Hepatocyte (in vitro differentiated cells): ENCODE data around the gene MYO1B. TPM values are rescaled to one million over a fixed set of nuclear protein-coding genes. Genes with fewer than 3 reads are reported as not detected.

Experiments used
- DNase-seq: peaks from one replicate; pipeline ENCODE4 v3.0.0-alpha.2; 2016; ENCODE audit warnings: low spot score
- H2AFZ ChIP-seq: fragments of 200-600 bp; sonication (generic); 2 replicates; pipeline ENCODE4 v1.6.0; 2016; ENCODE audit warnings: antibody characterized with exemption, mild to moderate bottlenecking
- H3K27ac ChIP-seq: fragments of 200-600 bp; sonication (generic); 2 replicates; pipeline ENCODE4 v1.5.1; 2016; ENCODE audit warnings: mild to moderate bottlenecking
- H3K27me3 ChIP-seq: fragments of 200-600 bp; sonication (generic); 2 replicates; pipeline ENCODE4 v1.6.1; 2016
- H3K36me3 ChIP-seq: fragments of 200-600 bp; sonication (generic); replicated peaks from 2 replicates; pipeline ENCODE4 v1.5.1; 2016; ENCODE audit warnings: low read depth; ENCODE audit not compliant: insufficient read depth
- H3K4me1 ChIP-seq: fragments of 200-600 bp; sonication (generic); 2 replicates; pipeline ENCODE4 v1.5.1; 2016; ENCODE audit warnings: mild to moderate bottlenecking, moderate library complexity; ENCODE audit not compliant: insufficient read depth
- H3K4me2 ChIP-seq: fragments of 200-600 bp; sonication (generic); 2 replicates; pipeline ENCODE4 v1.6.0; 2016
- H3K4me3 ChIP-seq: fragments of 200-600 bp; sonication (generic); 2 replicates; pipeline ENCODE4 v1.5.1; 2016; ENCODE audit warnings: mild to moderate bottlenecking
- H3K79me2 ChIP-seq: fragments of 200-600 bp; sonication (generic); 2 replicates; pipeline ENCODE4 v1.6.0; 2017; ENCODE audit warnings: mild to moderate bottlenecking
- H3K9me2 ChIP-seq: fragments of 200-600 bp; sonication (generic); replicated peaks from 2 replicates; pipeline ENCODE4 v1.6.0; 2017; ENCODE audit warnings: mild to moderate bottlenecking; ENCODE audit not compliant: insufficient read depth
- H3K9me3 ChIP-seq: fragments of 200-600 bp; sonication (generic); 2 replicates; pipeline ENCODE4 v1.5.1; 2016; ENCODE audit warnings: low read depth, mild to moderate bottlenecking
- H4K20me1 ChIP-seq: fragments of 200-600 bp; sonication (generic); 2 replicates; pipeline ENCODE4 v1.6.0; 2016; ENCODE audit warnings: mild to moderate bottlenecking; ENCODE audit not compliant: insufficient read depth, poor library complexity, severe bottlenecking
- CTCF ChIP-seq: fragments of 200-600 bp; sonication (generic); IDR thresholded peaks from 2 replicates; pipeline ENCODE4 v1.5.1; 2016; ENCODE audit warnings: antibody characterized with exemption, mild to moderate bottlenecking; ENCODE audit not compliant: poor library complexity
- EZH2 ChIP-seq: fragments of 200-600 bp; sonication (generic); IDR thresholded peaks from 2 replicates; pipeline ENCODE4 v1.6.1; 2016; ENCODE audit warnings: antibody characterized with exemption, mild to moderate bottlenecking, borderline replicate concordance
- EZH2phosphoT487 ChIP-seq: fragments of 200-600 bp; sonication (generic); IDR thresholded peaks from one replicate; pipeline ENCODE4 v1.6.1; 2018; ENCODE audit warnings: antibody characterized with exemption, mild to moderate bottlenecking, low read depth, moderate library complexity; ENCODE audit not compliant: unreplicated experiment, severe bottlenecking
- WGBS: methylation state at CpG from one replicate; pipeline ENCODE4 v1.1.6; 2016; ENCODE audit warnings: low lambda C conversion rate; ENCODE audit errors: missing lambda C conversion rate; 5-methylcytosine and 5-hydroxymethylcytosine counted together
- polyA plus RNA-seq: library from polyadenylated mRNA; unstranded; fragments of >200 nt; fragmentation: Nextera tagmentation; extraction: Ambion mirVana; gene quantifications from 2 replicates; pipeline ENCODE4 v1.2.1, GENCODE V29; 2016
- total RNA-seq: library from RNA; depleted of rRNA; stranded (reverse); fragments of >200 nt; gene quantifications from 2 replicates; pipeline ENCODE4 v1.2.3, GENCODE V29; 2014

The MYO1B gene
- total and polyA plus RNA-seq, 2 experiments from 2014 or later = 43.4 to 91.6 TPM

GRCh38 chr2:191212119-191212518 is 33.1 kb upstream of the MYO1B start:
- DNase-seq = no peak
- Histone ChIP-seq H4K20me1 (no peaks in the 10 kb centered on the region), H3K4me1 (no peaks in the 10 kb centered on the region), H3K4me3 (no peak overlapping the region), H3K9me3 (no peaks in the 10 kb centered on the region), H3K27ac (no peak overlapping the region), H3K79me2 (no peaks in the 10 kb centered on the region), H3K36me3 (no peaks in the 10 kb centered on the region), H3K4me2 (no peak overlapping the region), H2AFZ (no peak overlapping the region), H3K9me2 (no peaks in the 10 kb centered on the region), H3K27me3 (no peaks in the 10 kb centered on the region)
- TF ChIP-seq EZH2phosphoT487 (no peak), CTCF (no peak), EZH2 (no peak)

- no peaks in the 10 kb centered on the region for H3K4me1 ChIP-seq
- no peak overlapping the region for H3K27ac ChIP-seq
- no peaks in the 10 kb centered on the region for H3K27me3 ChIP-seq
- H2AFZ ChIP-seq = no peak overlapping the region
- no peaks in the 10 kb centered on the region for H3K9me2 ChIP-seq
- no peaks in the 10 kb centered on the region for H3K79me2 ChIP-seq
- TF ChIP-seq EZH2 = no peak
- no peak for TF ChIP-seq CTCF
- TF ChIP-seq EZH2phosphoT487 = no peak
- H3K36me3 ChIP-seq = no peaks in the 10 kb centered on the region
- H3K9me3 ChIP-seq = no peaks in the 10 kb centered on the region
- H3K4me3 ChIP-seq = no peak overlapping the region
- H3K4me2 ChIP-seq = no peak overlapping the region
- H4K20me1 ChIP-seq = no peaks in the 10 kb centered on the region
- no peak for DNase-seq
These were observed 31.9 kb upstream of the MYO1B start for GRCh38 chr2:191213333-191213732.

GRCh38 chr2:191215230-191215629 is 30.0 kb upstream of the MYO1B start:
- H3K4me2 ChIP-seq = no peak overlapping the region
- no peak for TF ChIP-seq EZH2phosphoT487
- no peak for TF ChIP-seq CTCF
- no peak for TF ChIP-seq EZH2

GRCh38 chr2:191215666-191216065 is 29.5 kb upstream of the MYO1B start:
- no peak overlapping the region for H3K4me2 ChIP-seq
- no peak overlapping the region for H3K4me3 ChIP-seq
- no peak for TF ChIP-seq EZH2phosphoT487
- no peak for TF ChIP-seq CTCF
- no peak for TF ChIP-seq EZH2

More at GRCh38 chr2:191215230-191215629, 30.0 kb upstream of the MYO1B start:
- Histone ChIP-seq H3K79me2 (no peaks in the 10 kb centered on the region), H3K4me1 (no peaks in the 10 kb centered on the region), H3K9me3 (no peaks in the 10 kb centered on the region), H2AFZ (no peak overlapping the region), H3K9me2 (no peaks in the 10 kb centered on the region), H3K27ac (no peak overlapping the region), H4K20me1 (no peaks in the 10 kb centered on the region), H3K27me3 (no peaks in the 10 kb centered on the region), H3K36me3 (no peaks in the 10 kb centered on the region), H3K4me3 (no peak overlapping the region)
- DNase-seq = no peak
- 62% methylated on average over 1 of the region's 1 CpG for WGBS

More at GRCh38 chr2:191215666-191216065, 29.5 kb upstream of the MYO1B start:
- no peak for DNase-seq
- Histone ChIP-seq H4K20me1 (no peaks in the 10 kb centered on the region), H3K9me2 (no peaks in the 10 kb centered on the region), H3K4me1 (no peaks in the 10 kb centered on the region), H2AFZ (no peak overlapping the region), H3K9me3 (no peaks in the 10 kb centered on the region), H3K27me3 (no peaks in the 10 kb centered on the region), H3K27ac (no peak overlapping the region), H3K36me3 (no peaks in the 10 kb centered on the region), H3K79me2 (no peaks in the 10 kb centered on the region)
